Transverse colon (tissue), 4 donors: Measurements from ENCODE around the gene CKS1B. TPM values are rescaled to one million over a fixed set of nuclear protein-coding genes. Genes with fewer than 3 reads are reported as not detected.

Experiments used
- DNase-seq: peaks from one replicate; pipeline ENCODE4 v3.0.0-alpha.2; 2019
- H3K27ac ChIP-seq, 4 donors: fragments of 200-600 bp; sonication (generic); 2 replicates each; pipeline ENCODE4 v1.5.1; 2016 to 2018; ENCODE audit warnings: inconsistent platforms in 4 of 4
- H3K27me3 ChIP-seq: fragments of 200-600 bp; sonication (generic); 2 replicates; pipeline ENCODE4 v1.5.1; 2017; ENCODE audit warnings: inconsistent platforms
- H3K36me3 ChIP-seq, 4 donors: fragments of 200-600 bp; sonication (generic); 2 replicates each; pipeline ENCODE4 v1.5.1; 2017 to 2019; ENCODE audit warnings: inconsistent platforms in 4 of 4
- H3K4me1 ChIP-seq, 4 donors: fragments of 200-600 bp; sonication (generic); 2 replicates each; pipeline ENCODE4 v1.5.1; 2017 to 2020; ENCODE audit warnings: inconsistent platforms in 4 of 4
- H3K4me3 ChIP-seq, 4 donors: fragments of 200-600 bp; sonication (generic); 1 replicate in 1 of 4; 2 replicates in 3 of 4; pipeline versions ENCODE4 v1.5.1 to v1.6.1; 2017 to 2019; ENCODE audit warnings: inconsistent platforms in 4 of 4
- H3K9me3 ChIP-seq, 2 donors: fragments of 200-600 bp; sonication (generic); 2 replicates each; pipeline ENCODE4 v1.5.1; 2017 to 2019; ENCODE audit warnings: inconsistent platforms in 2 of 2
- CTCF ChIP-seq, 5 experiments: fragments of 200-600 bp in 3 of 5; fragments of 450-650 bp in 2 of 5; sonication (generic) in 3 of 5; IDR thresholded peaks; 1 replicate in 2 of 5; 2 replicates in 3 of 5; pipeline ENCODE4 v1.5.1; 2016 to 2017; ENCODE audit warnings: antibody characterized with exemption in 5 of 5, inconsistent platforms in 3 of 5, mild to moderate bottlenecking in 2 of 5, moderate library complexity in 1 of 5
- EP300 ChIP-seq: sonication (generic); formaldehyde crosslinking; IDR thresholded peaks from one replicate; pipeline ENCODE4 v1.6.1; 2017; ENCODE audit warnings: antibody characterized with exemption, low read depth
- POLR2A ChIP-seq: fragments of 450-650 bp; IDR thresholded peaks from one replicate; pipeline ENCODE4 v1.6.1; 2016; ENCODE audit warnings: antibody characterized with exemption, mild to moderate bottlenecking, moderate library complexity
- POLR2AphosphoS5 ChIP-seq, 3 donors: sonication (generic); formaldehyde crosslinking; IDR thresholded peaks; one replicate each; pipeline ENCODE4 v1.6.1; 2016; ENCODE audit warnings: antibody characterized with exemption in 3 of 3
- WGBS, 2 donors: methylation state at CpG; one replicate each; pipeline ENCODE4 v1.1.5; 2018; ENCODE audit warnings: low coverage in 1 of 2; 5-methylcytosine and 5-hydroxymethylcytosine counted together
- in situ Hi-C, 4 donors: fragments of 200-750 bp; cut with MboI; loops; one replicate each; pipeline versions ENCODE4 v1.15.0 to v1.15.1; 2017; ENCODE audit warnings: low sequenced_read_pairs in 3 of 4, low pct_ligation_motif_present in 1 of 4, low pct_unique_long_range_greater_than_20kb in 1 of 4
- intact Hi-C: fragments of 100-400 bp; cut with DNase I; formaldehyde crosslinking; loops from one replicate; pipeline ENCODE4 v1.15.1; 2023; ENCODE audit warnings: low total_unique reads
- total RNA-seq, 4 donors: library from RNA; depleted of rRNA; stranded (reverse); fragments of >200 nt; gene quantifications; one replicate each; pipeline ENCODE4 v1.1.0, GENCODE V29; 2016

The CKS1B gene
- 10 to 100 TPM in 3 of 4 donors, not detected in 1; 28.9 to 41.4 (median 35.2) TPM for total RNA-seq

GRCh38 chr1:154974102-154974807 is at the start of gene CKS1B:
Gene CKS1B, plus strand, starts transcription at chr1:154974681. Its CDS starts 65 bp downstream, at chr1:154974746.
- intact Hi-C loops (no loop called here), in situ Hi-C loops (loop anchor here in 3 of 4 donors (25.0 kb wide), 1 partner anchor 88 kb away; the partner anchor contains the start of genes ADAM15 (in 3 of the 3) and EFNA4 (in 3 of the 3))
- Histone ChIP-seq H3K4me1 (peaks cover 35 to 58% (median 49%) of the 10 kb centered on the region in 4 donors), H3K27ac (peak within 1 kb of the TSS; percentile 97 to 99 (median 99)), H3K9me3 (no peaks in the 10 kb centered on the region), H3K36me3 (peaks cover 0 to 6% (median 0%) of the 10 kb centered on the region in 4 donors), H3K4me3 (peak within 1 kb of the TSS; percentile 61 to 72 (median 68)), H3K27me3 (no peaks in the 10 kb centered on the region)
- WGBS, 2 donors = 0 to 1% methylated on average over 5 to 47 of the region's 47 CpGs
- peak; percentile 97 for DNase-seq
- TF ChIP-seq POLR2A (peak; percentile 66), CTCF (IDR thresholded peaks at IDR 0.05) (no peak), EP300 (no peak), POLR2AphosphoS5 (IDR thresholded peaks at IDR 0.05) (peak; percentile 43 to 89 (median 74))

- peaks cover 0 to 25% (median 4%) of the 10 kb centered on the region in 4 donors for H3K36me3 ChIP-seq
- TF ChIP-seq EP300 = no peak
- TF ChIP-seq CTCF (IDR thresholded peaks at IDR 0.05) = no peak
- no peak for TF ChIP-seq POLR2A
- TF ChIP-seq POLR2AphosphoS5 (IDR thresholded peaks at IDR 0.05) = no peak
These were observed 48.9 kb upstream of the CKS1B start for GRCh38 chr1:154925335-154926170.

GRCh38 chr1:154926201-154926600 is 48.3 kb upstream of the CKS1B start:
- no peaks in the 10 kb centered on the region for H3K9me3 ChIP-seq
- no peak overlapping the region for H3K4me3 ChIP-seq
- no peak overlapping the region for H3K27ac ChIP-seq
- no peaks in the 10 kb centered on the region for H3K4me1 ChIP-seq
- intact Hi-C loops (no loop called here), in situ Hi-C loops (no loop called here)
- WGBS, 2 donors = 92 to 95% methylated on average over 8 to 13 of the region's 13 CpGs
- no peak for TF ChIP-seq EP300
- no peak for TF ChIP-seq POLR2A
- no peak for TF ChIP-seq POLR2AphosphoS5 (IDR thresholded peaks at IDR 0.05)
- no peak for TF ChIP-seq CTCF (IDR thresholded peaks at IDR 0.05)
- no peaks in the 10 kb centered on the region for H3K27me3 ChIP-seq
- DNase-seq = no peak
- H3K36me3 ChIP-seq = peaks cover 0 to 25% (median 4%) of the 10 kb centered on the region in 4 donors

More at GRCh38 chr1:154925335-154926170, 48.9 kb upstream of the CKS1B start:
- Histone ChIP-seq H3K27me3 (no peaks in the 10 kb centered on the region), H3K9me3 (no peaks in the 10 kb centered on the region), H3K4me3 (no peak overlapping the region), H3K27ac (no peak overlapping the region), H3K4me1 (no peaks in the 10 kb centered on the region)
- WGBS, 2 donors = 87% methylated on average over 3 of the region's 3 CpGs; no CpG with 5 or more reads in 1 of the 2 donors
- in situ Hi-C loops (no loop called here), intact Hi-C loops (no loop called here)
- no peak for DNase-seq

GRCh38 chr1:154931940-154932487 is 42.5 kb upstream of the CKS1B start:
- Histone ChIP-seq H3K27ac (peak overlapping the region; percentile 78 to 85 (median 82)), H3K9me3 (no peaks in the 10 kb centered on the region), H3K4me3 (no peak overlapping the region), H3K36me3 (peaks cover 0 to 4% (median 2%) of the 10 kb centered on the region in 4 donors), H3K4me1 (peaks cover 0 to 29% (median 14%) of the 10 kb centered on the region in 4 donors), H3K27me3 (no peaks in the 10 kb centered on the region)
- WGBS, 2 donors = 13 to 64% methylated on average over 2 to 8 of the region's 11 CpGs
- intact Hi-C loops = no loop called here
- TF ChIP-seq EP300 (no peak), POLR2A (peak; percentile 84), CTCF (IDR thresholded peaks at IDR 0.05) (no peak), POLR2AphosphoS5 (IDR thresholded peaks at IDR 0.05) (peak; percentile 80 to 91 (median 82))
- DNase-seq = peak; percentile 93
- in situ Hi-C loops = no loop called here
